Omental fat pad (tissue), 4 donors: ENCODE results near the gene SLC43A2. TPM values are rescaled to one million over a fixed set of nuclear protein-coding genes. Genes with fewer than 3 reads are reported as not detected.

Experiments
- ATAC-seq: fragments of 150-250 bp; one replicate; pipeline ENCODE4 v1.9.1; 2016; ENCODE audit warnings: mild to moderate bottlenecking, moderate library complexity; ENCODE audit not compliant: low FRiP score
- DNase-seq: peaks from one replicate; pipeline ENCODE4 v3.0.0-alpha.2; 2019; ENCODE audit warnings: low spot score
- total RNA-seq, 4 donors: library from RNA; depleted of rRNA; stranded (reverse); fragments of >200 nt; gene quantifications; one replicate each; pipeline ENCODE4 v1.1.0, GENCODE V29; 2016
- TF ChIP-seq, protein P1 (sequence below), 3 donors: fragments of 450-650 bp; IDR thresholded peaks; one replicate each; pipeline ENCODE4 v1.5.1; 2016 to 2017; ENCODE audit warnings: antibody characterized with exemption in 3 of 3, mild to moderate bottlenecking in 3 of 3, moderate library complexity in 2 of 3

Gene SLC43A2
- total RNA-seq, 4 donors from 2014 or later: 21.0 to 39.9 (median 23.1) TPM

DNA sequence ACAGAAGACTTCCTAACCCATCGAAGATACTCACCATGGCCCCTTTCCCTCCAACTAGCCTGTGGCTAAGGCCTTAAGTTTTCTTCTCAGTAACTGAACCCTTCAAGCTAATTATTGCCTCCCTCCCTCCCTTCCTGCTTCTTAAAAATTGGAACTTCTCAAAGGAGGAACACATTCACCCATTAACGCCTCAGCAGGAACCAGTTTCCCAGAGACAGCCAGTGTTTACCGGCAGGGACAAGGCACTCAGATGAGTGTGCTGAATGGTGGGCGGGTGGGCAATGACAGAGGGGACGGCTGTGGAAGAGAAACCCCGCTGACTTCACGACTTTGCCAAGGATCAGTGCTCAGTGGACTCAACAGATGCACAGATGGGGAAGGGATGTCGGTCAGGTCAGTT, 86.3 kb downstream of the SLC43A2 start:
- TF ChIP-seq, protein P1, sequence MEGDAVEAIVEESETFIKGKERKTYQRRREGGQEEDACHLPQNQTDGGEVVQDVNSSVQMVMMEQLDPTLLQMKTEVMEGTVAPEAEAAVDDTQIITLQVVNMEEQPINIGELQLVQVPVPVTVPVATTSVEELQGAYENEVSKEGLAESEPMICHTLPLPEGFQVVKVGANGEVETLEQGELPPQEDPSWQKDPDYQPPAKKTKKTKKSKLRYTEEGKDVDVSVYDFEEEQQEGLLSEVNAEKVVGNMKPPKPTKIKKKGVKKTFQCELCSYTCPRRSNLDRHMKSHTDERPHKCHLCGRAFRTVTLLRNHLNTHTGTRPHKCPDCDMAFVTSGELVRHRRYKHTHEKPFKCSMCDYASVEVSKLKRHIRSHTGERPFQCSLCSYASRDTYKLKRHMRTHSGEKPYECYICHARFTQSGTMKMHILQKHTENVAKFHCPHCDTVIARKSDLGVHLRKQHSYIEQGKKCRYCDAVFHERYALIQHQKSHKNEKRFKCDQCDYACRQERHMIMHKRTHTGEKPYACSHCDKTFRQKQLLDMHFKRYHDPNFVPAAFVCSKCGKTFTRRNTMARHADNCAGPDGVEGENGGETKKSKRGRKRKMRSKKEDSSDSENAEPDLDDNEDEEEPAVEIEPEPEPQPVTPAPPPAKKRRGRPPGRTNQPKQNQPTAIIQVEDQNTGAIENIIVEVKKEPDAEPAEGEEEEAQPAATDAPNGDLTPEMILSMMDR (IDR thresholded peaks at IDR 0.05): no peak
- DNase-seq: no peak
- no peak for ATAC-seq

DNA sequence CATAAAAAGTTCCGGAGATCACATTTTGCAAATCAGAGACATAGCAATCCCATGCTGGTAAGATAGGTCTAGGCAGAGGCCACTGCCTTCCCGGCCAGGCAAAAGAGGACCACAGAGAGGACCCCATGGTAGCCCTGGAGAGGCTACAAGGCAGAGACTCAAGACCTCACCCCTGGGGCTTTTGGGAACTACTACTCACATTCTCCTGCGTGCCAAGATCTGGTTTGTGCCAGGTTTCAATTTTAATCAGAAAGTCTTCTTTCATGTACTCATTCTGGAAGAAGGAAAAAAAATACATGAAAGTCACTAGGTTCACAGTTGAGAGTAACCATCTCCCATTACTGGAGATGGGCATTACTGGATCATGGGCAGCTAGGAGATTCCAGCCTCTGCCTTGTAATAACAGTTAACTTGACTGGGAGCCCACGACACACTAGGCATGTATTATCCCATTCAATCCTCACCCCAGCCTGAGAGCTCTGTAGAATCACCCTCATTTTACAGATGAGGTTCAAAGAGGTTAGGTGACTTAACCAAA, 87.2 kb downstream of the SLC43A2 start:
- no peak for DNase-seq
- TF ChIP-seq, protein P1 (IDR thresholded peaks at IDR 0.05): no peak
- ATAC-seq: no peak

DNA sequence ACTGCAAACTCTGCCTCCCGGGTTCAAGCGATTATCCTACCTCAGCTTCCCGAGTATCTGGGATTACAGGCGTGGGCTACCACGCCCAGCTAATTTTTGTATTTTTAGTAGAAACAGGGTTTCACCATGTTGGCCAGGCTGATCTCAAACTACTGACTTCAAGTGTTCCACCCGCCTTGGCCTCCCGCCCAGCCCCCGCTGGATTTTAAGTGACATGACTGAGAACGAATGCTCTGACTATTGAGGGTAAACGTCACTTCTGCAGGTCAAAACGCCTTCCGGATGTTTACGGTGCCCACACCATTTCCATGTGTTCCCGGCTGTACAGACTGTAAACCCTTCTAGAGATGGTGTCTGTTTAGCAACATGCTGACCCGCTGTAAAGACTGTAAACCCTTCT, 88.8 kb downstream of the SLC43A2 start:
- no peak for DNase-seq

DNA sequence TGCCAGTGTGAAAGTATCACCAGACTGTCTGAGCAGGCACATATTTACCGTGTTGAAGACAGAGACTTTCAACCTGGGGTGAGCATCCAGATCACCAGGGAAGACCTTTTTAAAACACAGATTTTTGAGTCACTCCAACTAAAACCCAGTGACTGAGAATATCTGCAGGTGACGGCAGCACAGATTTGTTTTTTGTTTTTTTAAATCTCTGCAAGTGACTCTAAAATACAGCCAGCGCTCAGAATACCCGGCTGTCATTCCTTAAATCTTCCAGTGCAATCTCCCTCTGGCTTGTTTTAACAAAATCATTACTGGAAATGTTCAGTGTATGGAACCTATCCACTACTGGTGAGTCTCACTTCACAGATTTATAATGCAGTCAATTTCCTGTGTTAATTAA, 92.9 kb downstream of the SLC43A2 start:
- DNase-seq: no peak
- no peak for ATAC-seq
- TF ChIP-seq, protein P1 (IDR thresholded peaks at IDR 0.05): no peak

More for the DNA sequence above, 88.8 kb downstream of the SLC43A2 start:
- TF ChIP-seq, protein P1 (IDR thresholded peaks at IDR 0.05): no peak
- no peak for ATAC-seq

DNA sequence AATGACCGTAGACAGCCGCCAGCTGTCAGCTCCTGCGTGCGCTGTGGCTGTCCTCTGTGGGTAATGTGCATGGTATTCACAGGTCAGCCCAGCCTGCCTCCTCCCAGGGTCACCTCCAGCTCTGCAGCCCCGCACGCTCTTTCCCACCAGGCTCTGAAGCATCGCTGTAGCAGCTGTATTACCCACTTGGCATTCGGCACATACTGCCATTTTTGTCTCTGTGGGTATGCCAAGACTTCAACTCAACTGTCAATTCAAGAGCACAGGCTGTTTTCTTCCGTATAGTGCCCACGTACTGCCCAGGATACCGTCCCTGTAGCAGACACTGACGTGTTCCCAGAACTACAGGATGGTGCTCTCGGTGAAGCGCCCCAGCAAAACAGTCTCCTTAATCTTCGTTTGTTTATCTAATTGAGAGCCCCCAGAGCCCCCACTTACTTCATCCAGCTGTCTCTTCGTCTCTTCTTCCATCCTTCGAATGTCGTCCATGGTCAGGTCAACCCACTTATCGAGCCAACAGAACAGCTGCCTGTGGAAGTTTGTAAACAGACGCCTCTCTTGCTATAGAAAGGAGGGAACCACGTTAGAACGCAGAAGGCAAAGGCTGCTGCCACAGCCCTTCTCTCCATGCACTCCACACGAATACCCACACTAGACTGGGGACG, 94.8 kb downstream of the SLC43A2 start:
- TF ChIP-seq, protein P1 (IDR thresholded peaks at IDR 0.05): no peak
- no peak for ATAC-seq
- no peak for DNase-seq

DNA sequence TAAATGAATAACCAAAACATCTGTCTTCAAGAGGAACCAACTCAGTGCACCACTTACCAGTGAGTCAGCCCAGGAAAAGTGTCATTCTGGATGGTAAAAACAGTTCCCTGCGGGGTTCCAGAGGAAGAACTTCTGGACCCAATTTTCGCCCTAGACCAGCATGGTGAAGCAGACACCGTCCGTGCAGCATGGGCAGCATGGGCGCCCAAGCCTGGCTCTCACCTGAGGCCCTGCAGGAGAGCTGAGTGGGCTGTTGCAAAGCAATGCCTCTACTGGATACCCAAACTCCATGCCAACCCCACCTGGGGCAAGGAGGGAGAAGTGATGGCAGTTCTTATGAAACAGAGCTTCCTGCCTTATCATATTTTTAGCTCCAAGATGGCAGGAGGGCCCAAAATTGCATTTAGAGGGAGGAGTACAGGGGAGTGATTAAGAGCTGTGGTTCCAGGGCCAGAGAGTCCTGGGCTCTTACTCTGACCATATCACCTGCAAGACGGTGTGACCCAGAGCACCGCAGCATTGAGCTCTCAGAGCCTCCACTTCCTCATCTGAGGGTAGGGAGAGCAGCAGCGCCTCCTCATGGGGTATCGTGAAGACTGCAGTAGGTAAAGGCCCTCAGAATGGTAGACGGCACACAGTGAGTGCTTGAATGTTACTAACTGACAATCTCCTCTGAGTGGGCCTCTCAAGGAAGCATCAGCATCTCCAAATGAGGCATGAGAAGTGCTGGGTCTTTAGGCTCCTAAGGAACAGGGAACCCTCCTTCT, 95.6 kb downstream of the SLC43A2 start:
- DNase-seq (no peak), ATAC-seq (no peak)
- TF ChIP-seq, protein P1 (IDR thresholded peaks at IDR 0.05): no peak
